ENCODE results near the gene PCDHB9.
"Not testable (repeated sequence)": the region's sequence is repeated elsewhere in the genome, so short reads cannot be mapped to it uniquely, and the experiment has no call there.

PCDHB9 gene

DNA sequence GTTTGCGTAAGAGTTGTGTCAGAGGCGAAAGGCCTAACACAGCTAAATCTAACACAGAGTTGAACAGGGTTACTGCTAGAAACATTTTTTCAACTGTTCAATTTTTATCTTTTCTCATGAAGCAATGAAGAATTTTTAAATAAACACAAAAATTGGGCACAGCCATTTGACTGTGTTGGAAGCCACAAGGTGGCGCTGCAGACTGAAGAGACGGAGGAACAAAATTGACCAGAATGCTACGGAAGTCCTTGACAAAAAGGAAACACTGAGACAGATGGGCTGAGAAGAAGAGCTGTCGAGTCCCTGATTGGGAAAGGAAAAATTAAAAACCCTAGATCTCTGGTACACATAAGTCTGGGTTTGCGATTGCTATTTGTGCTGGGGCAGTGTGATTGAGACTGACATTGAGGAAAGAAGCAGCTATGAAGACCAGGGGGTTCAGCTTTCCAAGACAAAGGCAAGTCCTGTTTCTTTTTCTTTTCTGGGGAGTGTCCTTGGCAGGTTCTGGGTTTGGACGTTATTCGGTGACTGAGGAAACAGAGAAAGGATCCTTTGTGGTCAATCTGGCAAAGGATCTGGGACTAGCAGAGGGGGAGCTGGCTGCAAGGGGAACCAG is at the start of gene PCDHB9:
TSS of gene PCDHB9 (plus strand) at position 265 of the 616 bp plus-strand sequence. CDS start at position 423, 158 bp downstream.
- peak; percentile 8 to 46 for DNase-seq

DNA sequence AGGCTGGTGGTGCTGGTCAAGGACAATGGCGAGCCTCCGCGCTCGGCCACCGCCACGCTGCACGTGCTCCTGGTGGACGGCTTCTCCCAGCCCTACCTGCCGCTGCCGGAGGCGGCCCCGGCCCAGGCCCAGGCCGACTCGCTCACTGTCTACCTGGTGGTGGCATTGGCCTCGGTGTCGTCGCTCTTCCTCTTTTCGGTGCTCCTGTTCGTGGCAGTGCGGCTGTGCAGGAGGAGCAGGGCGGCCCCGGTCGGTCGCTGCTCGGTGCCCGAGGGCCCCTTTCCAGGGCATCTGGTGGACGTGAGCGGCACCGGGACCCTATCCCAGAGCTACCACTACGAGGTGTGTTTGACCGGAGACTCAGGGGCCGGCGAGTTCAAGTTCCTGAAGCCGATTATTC is 49.6 kb upstream of the PCDHB9 start:
- not testable (repeated sequence) for DNase-seq

DNA sequence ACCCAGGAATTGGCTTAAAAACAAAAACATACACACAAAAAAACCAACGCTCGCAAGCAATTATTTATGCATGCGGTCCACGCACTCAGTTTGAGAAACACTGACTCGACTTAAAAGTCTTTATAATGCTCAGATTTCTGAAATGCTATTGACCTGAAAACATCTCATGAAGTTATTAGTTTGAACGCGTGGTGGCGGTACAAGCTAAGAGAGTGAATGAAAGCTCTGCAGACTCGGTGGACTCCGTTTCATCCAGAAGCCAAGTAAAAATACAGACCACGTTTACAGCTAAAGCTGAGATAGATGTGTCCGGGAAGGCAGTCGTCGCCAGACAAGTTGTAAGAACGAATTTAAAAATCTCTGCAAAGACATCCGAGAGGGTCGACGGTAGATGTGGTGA is 37.1 kb upstream of the PCDHB9 start, which contains the start of gene PCDHB6:
TSS of gene PCDHB6 (plus strand) at position 246 of the 400 bp plus-strand sequence. CDS start 201 bp downstream, outside the sequence.
- peak in 1 of 2 experiments; percentile 7 for DNase-seq

DNA sequence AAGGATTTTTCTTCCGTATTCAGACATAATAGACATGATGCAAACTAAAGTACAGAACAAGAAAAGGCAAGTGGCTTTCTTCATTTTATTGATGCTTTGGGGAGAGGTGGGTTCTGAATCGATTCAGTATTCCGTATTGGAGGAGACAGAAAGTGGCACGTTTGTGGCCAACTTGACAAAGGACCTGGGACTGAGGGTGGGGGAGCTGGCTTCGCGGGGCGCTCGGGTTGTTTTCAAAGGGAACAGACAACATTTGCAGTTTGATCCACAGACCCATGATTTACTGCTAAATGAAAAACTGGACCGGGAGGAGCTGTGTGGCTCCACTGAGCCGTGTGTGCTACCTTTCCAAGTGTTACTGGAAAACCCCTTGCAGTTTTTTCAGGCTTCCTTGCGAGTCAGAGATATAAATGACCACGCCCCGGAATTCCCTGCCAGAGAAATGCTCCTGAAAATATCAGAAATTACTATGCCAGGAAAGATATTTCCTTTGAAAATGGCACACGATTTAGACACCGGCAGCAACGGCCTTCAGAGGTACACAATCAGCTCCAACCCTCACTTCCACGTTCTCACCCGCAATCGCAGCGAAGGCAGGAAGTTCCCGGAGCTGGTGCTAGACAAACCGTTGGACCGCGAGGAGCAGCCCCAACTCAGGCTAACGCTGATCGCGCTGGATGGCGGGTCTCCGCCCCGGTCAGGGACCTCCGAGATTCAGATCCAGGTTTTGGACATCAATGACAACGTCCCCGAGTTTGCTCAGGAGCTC is 36.6 kb upstream of the PCDHB9 start:
- no peak for DNase-seq

DNA sequence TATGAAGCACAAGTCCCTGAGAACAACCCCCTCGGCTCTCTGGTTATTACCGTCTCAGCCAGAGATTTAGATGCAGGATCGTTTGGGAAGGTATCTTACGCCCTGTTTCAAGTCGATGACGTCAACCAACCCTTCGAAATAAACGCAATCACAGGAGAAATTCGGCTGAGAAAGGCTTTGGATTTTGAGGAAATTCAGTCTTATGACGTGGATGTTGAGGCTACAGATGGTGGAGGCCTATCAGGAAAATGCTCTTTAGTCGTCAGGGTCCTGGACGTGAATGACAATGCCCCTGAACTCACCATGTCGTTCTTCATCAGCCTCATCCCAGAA is 36.0 kb upstream of the PCDHB9 start:
- DNase-seq, result no peak

DNA sequence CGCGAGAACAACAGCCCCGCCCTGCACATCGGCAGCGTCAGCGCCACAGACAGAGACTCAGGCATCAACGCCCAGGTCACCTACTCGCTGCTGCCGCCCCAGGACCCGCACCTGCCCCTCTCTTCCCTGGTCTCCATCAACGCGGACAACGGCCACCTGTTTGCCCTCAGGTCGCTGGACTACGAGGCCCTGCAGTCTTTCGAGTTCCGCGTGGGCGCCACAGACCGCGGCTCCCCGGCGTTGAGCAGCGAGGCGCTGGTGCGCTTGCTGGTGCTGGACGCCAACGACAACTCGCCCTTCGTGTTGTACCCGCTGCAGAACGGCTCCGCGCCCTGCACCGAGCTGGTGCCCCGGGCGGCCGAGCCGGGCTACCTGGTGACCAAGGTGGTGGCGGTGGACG is 35.3 kb upstream of the PCDHB9 start:
- DNase-seq, result not testable (repeated sequence)

DNA sequence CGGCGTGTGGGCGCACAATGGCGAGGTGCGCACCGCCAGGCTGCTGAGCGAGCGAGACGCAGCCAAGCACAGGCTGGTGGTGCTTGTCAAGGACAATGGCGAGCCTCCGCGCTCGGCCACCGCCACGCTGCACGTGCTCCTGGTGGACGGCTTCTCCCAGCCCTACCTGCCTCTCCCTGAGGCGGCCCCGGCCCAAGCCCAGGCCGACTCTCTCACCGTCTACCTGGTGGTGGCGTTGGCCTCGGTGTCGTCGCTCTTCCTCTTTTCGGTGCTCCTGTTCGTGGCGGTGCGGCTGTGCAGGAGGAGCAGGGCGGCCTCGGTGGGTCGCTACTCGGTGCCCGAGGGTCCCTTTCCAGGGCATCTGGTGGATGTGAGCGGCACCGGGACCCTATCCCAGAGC is 34.9 kb upstream of the PCDHB9 start:
- not testable (repeated sequence) for DNase-seq

DNA sequence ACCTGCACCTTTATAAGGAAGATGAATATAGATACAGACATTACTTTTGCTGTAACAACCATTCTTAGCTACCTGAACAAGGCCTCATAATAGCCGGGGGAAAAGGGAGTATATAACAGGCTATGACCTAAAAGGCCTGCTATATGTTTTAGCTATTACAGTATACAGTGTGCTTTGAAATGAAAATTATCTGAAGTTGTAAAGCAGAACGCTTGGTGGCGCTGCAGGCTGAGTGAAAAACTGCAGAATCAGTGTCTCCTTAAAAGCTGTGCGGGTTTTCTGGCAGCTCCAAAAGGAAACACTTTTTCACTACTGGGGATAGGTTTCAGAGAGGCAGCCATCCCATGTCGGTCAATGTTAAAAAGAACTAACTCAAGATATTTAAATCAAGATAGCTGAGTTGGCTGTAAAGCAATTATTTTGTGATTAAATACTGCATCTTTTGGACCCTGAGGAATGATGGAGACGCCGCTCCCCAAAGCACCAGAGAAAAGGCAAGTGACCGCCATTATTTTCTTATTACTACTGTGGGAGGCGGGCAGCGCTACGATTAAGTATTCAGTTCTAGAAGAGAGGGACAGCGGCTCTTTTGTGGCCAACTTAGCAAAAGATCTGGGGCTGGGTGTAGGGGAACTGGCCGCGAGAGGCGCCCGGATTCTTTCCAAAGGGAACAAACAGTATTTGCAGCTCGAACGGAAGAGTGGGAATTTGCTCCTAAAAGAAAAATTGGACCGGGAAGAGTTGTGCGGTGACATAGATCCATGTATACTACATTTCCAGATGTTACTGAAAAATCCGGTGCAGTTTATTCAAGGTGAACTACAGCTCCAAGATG is 31.2 kb upstream of the PCDHB9 start:
- DNase-seq, result peak in 1 of 2 experiments; percentile 37

DNA sequence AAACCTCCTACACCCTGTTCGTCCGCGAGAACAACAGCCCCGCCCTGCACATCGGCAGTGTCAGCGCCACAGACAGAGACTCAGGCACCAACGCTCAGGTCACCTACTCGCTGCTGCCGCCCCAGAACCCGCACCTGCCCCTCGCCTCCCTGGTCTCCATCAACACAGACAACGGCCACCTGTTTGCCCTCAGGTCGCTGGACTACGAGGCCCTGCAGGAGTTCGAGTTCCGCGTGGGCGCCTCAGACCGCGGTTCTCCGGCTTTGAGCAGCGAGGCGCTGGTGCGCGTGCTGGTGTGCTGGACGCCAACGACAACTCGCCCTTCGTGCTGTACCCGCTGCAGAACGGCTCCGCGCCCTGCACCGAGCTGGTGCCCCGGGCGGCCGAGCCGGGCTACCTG is 29.6 kb upstream of the PCDHB9 start:
- DNase-seq, result not testable (repeated sequence)

DNA sequence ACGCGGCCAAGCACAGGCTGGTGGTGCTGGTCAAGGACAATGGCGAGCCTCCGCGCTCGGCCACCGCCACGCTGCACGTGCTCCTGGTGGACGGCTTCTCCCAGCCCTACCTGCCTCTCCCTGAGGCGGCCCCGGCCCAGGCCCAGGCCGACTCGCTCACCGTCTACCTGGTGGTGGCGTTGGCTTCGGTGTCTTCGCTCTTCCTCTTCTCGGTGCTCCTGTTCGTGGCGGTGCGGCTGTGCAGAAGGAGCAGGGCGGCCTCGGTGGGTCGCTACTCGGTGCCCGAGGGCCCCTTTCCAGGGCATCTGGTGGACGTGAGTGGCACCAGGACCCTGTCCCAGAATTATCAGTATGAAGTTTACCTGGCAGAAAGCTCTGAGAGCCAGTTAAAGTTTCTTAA is 29.1 kb upstream of the PCDHB9 start:
- DNase-seq, result not testable (repeated sequence)

DNA sequence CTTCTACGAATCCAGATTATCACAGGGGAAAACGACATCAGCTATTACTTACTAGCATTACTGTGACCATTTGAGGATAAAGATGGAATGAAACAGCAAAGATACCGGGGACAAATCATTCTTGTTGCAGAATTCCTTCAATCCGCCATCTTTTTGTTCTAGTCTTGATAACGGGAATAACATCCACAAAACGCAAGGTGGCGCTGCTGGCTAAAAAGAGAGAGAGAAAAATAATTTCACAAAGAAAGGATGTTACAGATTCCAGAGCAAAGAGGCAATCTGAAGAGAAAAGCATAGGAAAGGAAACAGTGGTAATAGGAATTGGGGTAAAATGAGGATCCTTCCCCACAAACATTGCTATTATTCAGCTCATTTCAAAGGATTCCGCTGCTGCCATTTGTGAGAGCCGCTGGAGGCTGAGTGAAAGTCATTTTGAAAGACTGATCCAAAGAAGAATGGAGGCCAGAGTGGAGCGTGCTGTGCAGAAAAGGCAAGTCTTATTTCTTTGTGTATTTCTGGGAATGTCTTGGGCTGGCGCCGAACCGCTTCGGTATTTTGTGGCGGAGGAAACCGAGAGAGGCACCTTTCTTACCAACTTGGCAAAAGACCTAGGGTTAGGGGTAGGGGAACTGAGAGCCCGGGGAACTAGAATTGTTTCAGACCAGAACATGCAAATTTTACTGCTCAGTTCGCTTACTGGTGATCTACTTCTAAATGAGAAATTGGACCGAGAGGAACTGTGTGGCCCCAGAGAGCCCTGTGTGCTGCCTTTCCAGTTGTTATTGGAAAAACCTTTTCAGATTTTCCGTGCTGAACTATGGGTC is 14.4 kb upstream of the PCDHB9 start, which contains the start of gene PCDHB7:
TSS of gene PCDHB7 (plus strand) at position 264 of the 824 bp plus-strand sequence. CDS start at position 456, 192 bp downstream.
- DNase-seq, result peak; percentile 13 to 63

DNA sequence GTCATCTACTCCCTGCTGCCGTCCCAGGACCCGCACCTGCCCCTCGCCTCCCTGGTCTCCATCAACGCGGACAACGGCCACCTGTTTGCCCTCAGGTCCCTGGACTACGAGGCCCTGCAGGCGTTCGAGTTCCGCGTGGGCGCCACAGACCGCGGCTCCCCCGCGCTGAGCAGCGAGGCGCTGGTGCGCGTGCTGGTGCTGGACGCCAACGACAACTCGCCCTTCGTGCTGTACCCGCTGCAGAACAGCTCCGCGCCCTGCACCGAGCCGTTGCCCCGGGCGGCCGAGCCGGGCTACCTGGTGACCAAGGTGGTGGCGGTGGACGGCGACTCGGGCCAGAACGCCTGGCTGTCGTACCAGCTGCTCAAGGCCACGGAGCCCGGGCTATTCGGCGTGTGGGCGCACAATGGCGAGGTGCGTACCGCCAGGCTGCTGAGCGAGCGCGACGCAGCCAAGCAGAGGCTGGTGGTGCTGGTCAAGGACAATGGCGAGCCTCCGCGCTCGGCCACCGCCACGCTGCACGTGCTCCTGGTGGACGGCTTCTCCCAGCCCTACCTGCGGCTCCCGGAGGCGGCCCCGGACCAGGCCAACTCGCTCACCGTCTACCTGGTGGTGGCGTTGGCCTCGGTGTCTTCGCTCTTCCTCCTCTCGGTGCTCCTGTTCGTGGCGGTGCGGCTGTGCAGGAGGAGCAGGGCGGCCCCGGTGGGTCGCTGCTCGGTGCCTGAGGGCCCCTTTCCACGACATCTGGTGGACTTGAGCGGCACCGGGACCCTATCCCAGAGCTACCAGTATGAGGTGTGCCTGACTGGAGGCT is 12.5 kb upstream of the PCDHB9 start:
- not testable (repeated sequence) for DNase-seq

DNA sequence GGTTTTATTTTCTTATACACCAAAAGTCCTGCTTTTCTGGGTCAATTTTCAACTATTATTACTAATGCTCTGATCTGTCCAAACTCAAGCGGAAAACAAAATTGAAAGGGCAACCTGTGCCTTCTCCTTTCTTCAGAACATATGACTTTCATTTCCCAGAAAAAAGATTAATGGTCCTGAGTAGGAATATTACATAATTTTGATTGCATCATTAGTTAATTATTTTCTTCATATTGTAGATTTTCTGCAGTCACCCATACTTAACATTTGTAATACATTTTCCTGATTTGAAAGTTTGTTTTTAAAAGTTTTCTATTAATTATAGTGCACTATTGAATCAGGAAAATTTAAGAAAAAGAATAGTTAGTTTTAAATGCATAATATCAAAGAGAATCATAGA is 11.0 kb upstream of the PCDHB9 start:
- no peak for DNase-seq

DNA sequence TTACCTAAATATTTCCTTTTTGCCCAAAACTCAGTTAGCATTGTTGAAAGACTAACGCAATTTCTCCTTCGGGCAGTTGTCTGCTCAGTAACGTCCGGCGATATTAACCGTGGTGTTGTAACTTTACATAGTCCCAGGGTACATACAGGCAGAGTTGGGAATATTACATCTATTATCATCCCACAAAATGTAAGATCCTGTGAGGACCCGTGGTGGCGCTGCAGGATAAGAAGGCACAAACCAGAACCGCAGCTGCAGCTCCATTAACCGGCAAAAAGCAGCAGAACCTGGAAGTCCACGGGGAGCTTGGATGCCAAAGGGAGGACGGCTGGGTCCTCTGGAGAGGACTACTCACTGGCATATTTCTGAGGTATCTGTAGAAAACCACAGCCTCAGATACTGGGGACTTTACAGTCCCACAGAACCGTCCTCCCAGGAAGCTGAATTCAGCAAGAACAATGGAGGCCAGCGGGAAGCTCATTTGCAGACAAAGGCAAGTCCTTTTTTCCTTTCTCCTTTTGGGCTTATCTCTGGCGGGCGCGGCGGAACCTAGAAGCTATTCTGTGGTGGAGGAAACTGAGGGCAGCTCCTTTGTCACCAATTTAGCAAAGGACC is 9.3 kb upstream of the PCDHB9 start, which contains the start of gene PCDHB8:
TSS of gene PCDHB8 (plus strand) at position 214 of the 615 bp plus-strand sequence. CDS start at position 459, 245 bp downstream.
- peak in 1 of 2 experiments; percentile 64 for DNase-seq

DNA sequence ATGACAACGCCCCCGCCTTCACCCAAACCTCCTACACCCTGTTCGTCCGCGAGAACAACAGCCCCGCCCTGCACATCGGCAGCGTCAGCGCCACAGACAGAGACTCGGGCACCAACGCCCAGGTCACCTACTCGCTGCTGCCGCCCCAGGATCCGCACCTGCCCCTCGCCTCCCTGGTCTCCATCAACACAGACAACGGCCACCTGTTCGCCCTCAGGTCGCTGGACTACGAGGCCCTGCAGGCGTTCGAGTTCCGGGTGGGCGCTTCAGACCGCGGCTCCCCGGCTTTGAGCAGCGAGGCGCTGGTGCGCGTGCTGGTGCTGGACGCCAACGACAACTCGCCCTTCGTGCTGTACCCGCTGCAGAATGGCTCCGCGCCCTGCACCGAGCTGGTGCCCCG is 7.6 kb upstream of the PCDHB9 start:
- not testable (repeated sequence) for DNase-seq

DNA sequence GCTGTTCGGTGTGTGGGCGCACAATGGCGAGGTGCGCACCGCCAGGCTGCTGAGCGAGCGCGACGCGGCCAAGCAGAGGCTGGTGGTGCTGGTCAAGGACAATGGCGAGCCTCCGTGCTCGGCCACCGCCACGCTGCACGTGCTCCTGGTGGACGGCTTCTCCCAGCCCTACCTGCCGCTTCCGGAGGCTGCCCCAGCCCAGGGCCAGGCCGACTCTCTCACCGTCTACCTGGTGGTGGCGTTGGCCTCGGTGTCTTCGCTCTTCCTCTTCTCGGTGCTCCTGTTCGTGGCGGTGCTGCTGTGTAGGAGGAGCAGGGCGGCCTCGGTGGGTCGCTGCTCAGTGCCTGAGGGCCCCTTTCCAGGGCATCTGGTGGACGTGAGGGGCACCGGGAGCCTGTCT is 7.1 kb upstream of the PCDHB9 start:
- DNase-seq, result not testable (repeated sequence)

DNA sequence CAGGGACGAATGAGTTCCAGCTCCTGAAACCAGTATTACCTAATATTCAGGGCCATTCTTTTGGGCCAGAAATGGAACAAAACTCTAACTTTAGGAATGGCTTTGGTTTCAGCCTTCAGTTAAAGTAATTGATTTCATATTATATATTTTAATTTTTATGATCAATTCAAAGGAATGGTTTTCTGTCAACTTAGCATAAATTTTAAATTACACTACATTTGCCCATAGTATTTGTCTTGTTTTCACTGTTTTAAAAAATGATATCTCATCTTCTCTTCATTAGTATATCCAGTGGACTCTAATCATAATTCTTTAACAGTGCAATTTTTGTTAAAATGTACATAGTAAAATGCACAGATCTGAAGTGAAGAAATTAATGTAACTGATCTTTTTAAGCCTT is 6.6 kb upstream of the PCDHB9 start:
- DNase-seq, result no peak

DNA sequence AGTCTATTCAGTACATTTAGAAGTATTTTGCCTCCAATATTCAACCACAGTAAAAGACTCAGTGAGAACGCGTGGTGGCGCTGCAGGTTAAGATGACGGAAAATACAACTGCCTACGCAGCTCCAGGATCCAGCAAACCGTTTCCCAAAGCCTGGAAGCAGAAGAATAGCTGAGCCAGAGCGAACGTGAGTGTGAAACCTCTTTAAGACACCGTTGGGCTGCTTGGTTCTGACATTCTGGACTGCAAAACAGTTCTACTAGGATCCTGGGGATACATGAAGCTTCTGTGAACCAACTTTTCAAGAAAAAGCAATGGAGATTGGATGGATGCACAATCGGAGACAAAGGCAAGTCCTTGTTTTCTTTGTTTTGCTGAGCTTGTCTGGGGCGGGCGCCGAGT is 4.7 kb upstream of the PCDHB9 start, which contains the start of gene PCDHB16:
TSS of gene PCDHB16 (plus strand) at position 140 of the 400 bp plus-strand sequence. CDS start at position 313, 173 bp downstream.
- DNase-seq, result peak; percentile 75 to 80

DNA sequence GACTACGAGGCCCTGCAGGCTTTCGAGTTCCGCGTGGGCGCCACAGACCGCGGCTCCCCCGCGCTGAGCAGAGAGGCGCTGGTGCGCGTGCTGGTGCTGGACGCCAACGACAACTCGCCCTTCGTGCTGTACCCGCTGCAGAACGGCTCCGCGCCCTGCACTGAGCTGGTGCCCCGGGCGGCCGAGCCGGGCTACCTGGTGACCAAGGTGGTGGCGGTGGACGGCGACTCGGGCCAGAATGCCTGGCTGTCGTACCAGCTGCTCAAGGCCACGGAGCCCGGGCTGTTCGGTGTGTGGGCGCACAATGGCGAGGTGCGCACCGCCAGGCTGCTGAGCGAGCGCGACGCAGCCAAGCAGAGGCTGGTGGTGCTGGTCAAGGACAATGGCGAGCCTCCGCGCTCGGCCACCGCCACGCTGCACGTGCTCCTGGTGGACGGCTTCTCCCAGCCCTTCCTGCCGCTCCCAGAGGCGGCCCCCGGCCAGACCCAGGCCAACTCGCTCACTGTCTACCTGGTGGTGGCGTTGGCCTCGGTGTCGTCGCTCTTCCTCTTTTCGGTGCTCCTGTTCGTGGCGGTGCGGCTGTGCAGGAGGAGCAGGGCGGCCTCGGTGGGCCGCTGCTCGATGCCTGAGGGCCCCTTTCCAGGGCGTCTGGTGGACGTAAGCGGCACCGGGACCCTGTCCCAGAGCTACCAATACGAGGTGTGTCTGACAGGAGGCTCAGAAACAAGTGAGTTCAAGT is 2.7 kb upstream of the PCDHB9 start:
- DNase-seq, result not testable (repeated sequence)

DNA sequence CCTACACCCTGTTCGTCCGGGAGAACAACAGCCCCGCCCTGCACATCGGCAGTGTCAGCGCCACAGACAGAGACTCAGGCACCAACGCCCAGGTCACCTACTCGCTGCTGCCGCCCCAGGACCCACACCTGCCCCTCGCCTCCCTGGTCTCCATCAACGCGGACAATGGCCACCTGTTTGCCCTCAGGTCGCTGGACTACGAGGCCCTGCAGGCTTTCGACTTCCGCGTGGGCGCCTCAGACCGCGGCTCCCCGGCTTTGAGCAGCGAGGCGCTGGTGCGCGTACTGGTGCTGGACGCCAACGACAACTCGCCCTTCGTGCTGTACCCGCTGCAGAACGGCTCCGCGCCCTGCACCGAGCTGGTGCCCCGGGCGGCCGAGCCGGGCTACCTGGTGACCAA is 1.7 kb downstream of the PCDHB9 start:
- not testable (repeated sequence) for DNase-seq
